OCI-LY7 (cell line): Measurements from ENCODE around the gene MAP4K2. TPM values are rescaled to one million over a fixed set of nuclear protein-coding genes. Genes with fewer than 3 reads are reported as not detected.

Experiments used
- BruUV-seq: library from RNA; stranded (reverse); fragments of 400-500 nt; replicated peaks from 2 replicates; lab custom pipeline; 2021; lab: Mats Ljungman, UMichigan
- CTCF ChIA-PET: fragments of 300-600 bp; sonication (Branson Sonifier 250); formaldehyde crosslinking; loops from one replicate; lab custom pipeline; 2022; ENCODE audit warnings: antibody characterized with exemption; ENCODE audit not compliant: unreplicated experiment; lab: Charles Lee
- POLR2A ChIA-PET: fragments of 300-600 bp; sonication (Branson Sonifier 250); formaldehyde crosslinking; loops from one replicate; lab custom pipeline; 2022; ENCODE audit warnings: antibody characterized with exemption; lab: Charles Lee
- DNase-seq: peaks from one replicate; pipeline ENCODE4 v3.0.0-alpha.2; 2015; ENCODE audit warnings: low spot score
- H2AFZ ChIP-seq: fragments of 200-600 bp; sonication (generic), shearing (Covaris generic); 2 replicates; pipeline ENCODE4 v1.6.1; 2014; ENCODE audit warnings: mild to moderate bottlenecking, antibody characterized with exemption, low read length, moderate library complexity
- H3K27ac ChIP-seq: fragments of 200-600 bp; sonication (generic); 2 replicates; pipeline ENCODE4 v1.5.1; 2014; ENCODE audit warnings: mixed run types, low read depth, mild to moderate bottlenecking, moderate library complexity, low read length, inconsistent platforms; ENCODE audit not compliant: poor library complexity, severe bottlenecking
- H3K36me3 ChIP-seq: fragments of 200-600 bp; sonication (generic); 2 replicates; pipeline ENCODE4 v1.6.1; 2014; ENCODE audit warnings: mild to moderate bottlenecking, antibody characterized with exemption, low read length, moderate library complexity, mixed read lengths; ENCODE audit not compliant: insufficient read depth
- H3K4me1 ChIP-seq: fragments of 200-600 bp; sonication (generic); 2 replicates; pipeline ENCODE4 v1.5.1; 2014; ENCODE audit warnings: mild to moderate bottlenecking, low read length; ENCODE audit not compliant: insufficient read depth, poor library complexity, severe bottlenecking
- H3K4me2 ChIP-seq: fragments of 200-600 bp; sonication (generic); 2 replicates; pipeline ENCODE4 v1.6.1; 2014; ENCODE audit warnings: mild to moderate bottlenecking, low read length
- H3K4me3 ChIP-seq: fragments of 200-600 bp; sonication (generic); 2 replicates; pipeline ENCODE4 v1.5.1; 2014; ENCODE audit warnings: mild to moderate bottlenecking, low read depth, low read length; ENCODE audit not compliant: poor library complexity, severe bottlenecking
- H3K79me2 ChIP-seq: fragments of 200-600 bp; sonication (generic); 2 replicates; pipeline ENCODE4 v1.6.1; 2016; ENCODE audit warnings: low read depth, mild to moderate bottlenecking, low read length, moderate library complexity, mixed read lengths; ENCODE audit not compliant: insufficient read depth
- H3K9me2 ChIP-seq: fragments of 200-600 bp; sonication (generic); 2 replicates; pipeline ENCODE4 v1.6.1; 2016; ENCODE audit warnings: mild to moderate bottlenecking, low read length, mixed read lengths; ENCODE audit not compliant: insufficient read depth
- H3K9me3 ChIP-seq: fragments of 200-600 bp; sonication (generic); 2 replicates; pipeline ENCODE4 v1.6.1; 2014; ENCODE audit warnings: mild to moderate bottlenecking, mixed run types, low read length, mixed read lengths
- H4K20me1 ChIP-seq: fragments of 200-600 bp; sonication (generic); 2 replicates; pipeline ENCODE4 v1.6.1; 2014; ENCODE audit warnings: mild to moderate bottlenecking, antibody characterized with exemption, low read length, moderate library complexity, mixed read lengths; ENCODE audit not compliant: insufficient read depth
- CTCF ChIP-seq: fragments of 200-600 bp; sonication (generic); conservative IDR thresholded peaks from 2 replicates; pipeline ENCODE4 v1.5.1; 2014; ENCODE audit warnings: mild to moderate bottlenecking, antibody characterized with exemption, low read length, moderate library complexity, mixed read lengths
- EZH2phosphoT487 ChIP-seq: fragments of 200-600 bp; sonication (generic); IDR thresholded peaks from 2 replicates; pipeline ENCODE4 v1.6.1; 2018; ENCODE audit warnings: low read depth, borderline replicate concordance, mild to moderate bottlenecking, mixed run types, antibody characterized with exemption, low read length, moderate library complexity, mixed read lengths
- intact Hi-C: fragments of 100-400 bp; cut with micrococcal nuclease; formaldehyde crosslinking; loops from one replicate; pipeline ENCODE4 v1.10.0; 2022; ENCODE audit not compliant: unreplicated experiment
- total RNA-seq, 2 experiments: library from RNA; depleted of rRNA in 1 of 2; stranded (reverse); fragments of >200 nt in 1 of 2; shearing (Covaris generic) in 1 of 2; gene quantifications; 2 replicates each; pipeline ENCODE4 v1.2.3, GENCODE V29; 2014 to 2022

MAP4K2 gene
- total RNA-seq, 2 experiments from 2014 or later, result 110 to 115 TPM

GRCh38 chr11:64745521-64746328 is 57.3 kb downstream of the MAP4K2 start:
- CTCF ChIA-PET, result interaction anchor here (1.9 kb wide), 1 partner anchor 26 kb away, joined by 6 read pairs; no protein-coding TSS in a partner anchor
- intact Hi-C loops, result loop anchor here (1.0 kb wide), 1 partner anchor 33 kb away; the partner anchor contains the start of gene SF1
- H2AFZ ChIP-seq, result peak overlapping the region; percentile 78

GRCh38 chr11:64745189-64745520 is 57.9 kb downstream of the MAP4K2 start:
- DNase-seq, result peak; percentile 96
- Histone ChIP-seq H3K79me2 (peaks cover 6% of the 10 kb centered on the region; the same call in 1 of the 2 replicates), H3K9me3 (no peaks in the 10 kb centered on the region), H3K4me1 (peaks cover 45% of the 10 kb centered on the region), H3K4me3 (peak overlapping the region; percentile 89), H3K4me2 (peak overlapping the region; percentile 90), H2AFZ (no peak overlapping the region), H3K36me3 (peaks cover 18% of the 10 kb centered on the region), H3K27ac (peak overlapping the region; percentile 95), H3K9me2 (no peaks in the 10 kb centered on the region), H4K20me1 (0 out of 2 replicates have a peak, but pooled peaks cover 7% of the 10 kb centered on the region)
- intact Hi-C loops, result loop anchor here (1.0 kb wide), 1 partner anchor 33 kb away; the partner anchor contains the start of gene SF1
- TF ChIP-seq CTCF (no peak), EZH2phosphoT487 (no peak)
- no TSS peak for BruUV-seq
- CTCF ChIA-PET, result interaction anchor here (1.9 kb wide), 1 partner anchor 27 kb away, joined by 6 read pairs; no protein-coding TSS in a partner anchor
- POLR2A ChIA-PET, result interaction anchor here (0.7 to 2.1 kb wide), 5 partner anchors 16 to 35 kb away, joined by 3 to 5 read pairs (median 4); partner anchors contain the start of gene SF1

More at GRCh38 chr11:64745521-64746328, 57.3 kb downstream of the MAP4K2 start:
- Histone ChIP-seq H3K9me3 (no peaks in the 10 kb centered on the region), H3K4me1 (peaks cover 45% of the 10 kb centered on the region), H3K4me3 (peak overlapping the region; percentile 89), H3K4me2 (peak overlapping the region; percentile 90), H4K20me1 (0 out of 2 replicates have a peak, but pooled peaks cover 7% of the 10 kb centered on the region), H3K79me2 (peaks cover 6% of the 10 kb centered on the region; the same call in 1 of the 2 replicates), H3K9me2 (no peaks in the 10 kb centered on the region), H3K27ac (peak overlapping the region; percentile 95), H3K36me3 (peaks cover 13% of the 10 kb centered on the region)
- DNase-seq, result peak; percentile 90
- TF ChIP-seq CTCF (no peak), EZH2phosphoT487 (no peak)
- no TSS peak for BruUV-seq
- POLR2A ChIA-PET, result interaction anchor here (0.6 to 2.8 kb wide), 4 partner anchors 18 to 35 kb away, joined by 3 to 9 read pairs (median 4); no protein-coding TSS in a partner anchor
